DMS53 (cell line): ENCODE data around the gene BUB3.
"Not testable (repeated sequence)": the region's sequence is repeated elsewhere in the genome, so short reads cannot be mapped to it uniquely, and the experiment has no call there.

Experiments used
- DNase-seq: peaks from one replicate; lab custom pipeline; 2025; lab: John Stamatoyannopoulos, UW

Gene BUB3

DNA sequence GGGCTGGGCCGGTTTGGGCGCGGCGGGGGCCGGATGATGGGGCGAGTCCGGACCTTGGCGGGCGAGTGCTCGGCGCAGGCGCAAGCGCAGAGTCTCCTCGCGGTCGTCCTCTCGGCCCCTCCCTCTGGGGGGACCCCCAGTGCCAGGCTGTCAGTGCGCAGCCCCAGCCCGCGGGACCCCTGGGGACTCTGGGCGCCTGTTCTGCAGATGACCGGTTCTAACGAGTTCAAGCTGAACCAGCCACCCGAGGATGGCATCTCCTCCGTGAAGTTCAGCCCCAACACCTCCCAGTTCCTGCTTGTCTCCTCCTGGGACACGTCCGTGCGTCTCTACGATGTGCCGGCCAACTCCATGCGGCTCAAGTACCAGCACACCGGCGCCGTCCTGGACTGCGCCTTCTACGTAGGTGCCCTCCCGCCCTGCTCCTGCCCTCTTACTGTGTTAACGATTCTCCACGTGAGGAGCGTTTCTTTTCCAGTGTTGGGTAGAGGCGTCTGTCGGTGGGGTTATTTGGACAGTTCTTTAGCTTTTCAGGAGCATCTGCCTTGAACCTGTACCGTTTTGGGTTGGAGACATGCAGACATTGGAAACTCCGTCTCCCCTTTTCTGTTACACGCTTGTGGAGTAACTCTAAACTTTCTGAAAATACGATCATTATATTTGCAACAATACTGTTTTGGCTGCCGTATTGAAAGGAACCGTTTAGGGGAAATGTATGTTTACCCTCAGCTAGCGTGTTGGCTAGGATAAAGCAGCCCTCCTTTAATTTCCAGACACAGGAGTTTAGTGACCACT, 706 bp downstream of the BUB3 start:
- peak; percentile 77 for DNase-seq

DNA sequence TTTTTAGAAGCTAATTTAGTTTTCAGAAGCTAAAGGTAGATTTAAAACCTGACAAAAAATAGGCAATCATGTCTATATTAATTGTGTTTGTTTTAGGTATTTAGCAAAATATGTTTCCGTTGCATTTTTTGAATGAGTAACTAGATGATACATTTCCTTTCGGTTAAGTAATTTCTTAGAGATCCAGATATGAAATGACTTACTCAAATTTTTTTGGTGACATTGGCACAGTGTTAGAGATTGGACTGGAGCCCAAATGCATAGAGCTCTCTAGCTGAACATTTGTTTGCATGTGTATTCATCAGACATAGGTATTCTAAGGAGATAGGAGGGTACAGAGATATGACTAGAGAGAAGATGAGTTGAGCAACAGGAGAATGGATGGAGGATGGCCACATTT, 1.9 kb downstream of the BUB3 start:
- DNase-seq, result no peak

DNA sequence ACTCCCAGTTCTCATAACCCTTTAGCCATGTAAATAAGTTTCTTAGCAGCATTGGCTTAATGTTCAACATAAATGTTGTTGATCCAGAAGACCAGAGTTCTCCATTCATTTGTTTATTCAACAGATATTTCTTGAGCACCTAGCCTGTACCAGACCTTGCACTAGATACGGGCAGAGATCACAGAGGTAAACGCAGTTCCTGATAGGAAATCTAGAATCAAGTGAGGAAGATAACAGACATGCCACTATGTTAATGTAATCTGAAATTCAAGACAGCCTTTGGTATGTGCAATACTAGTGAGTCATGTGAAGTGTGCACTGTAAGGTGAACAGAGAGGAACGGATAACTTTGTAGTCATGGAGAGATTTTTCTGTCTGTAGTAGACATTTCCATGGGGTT, 3.0 kb downstream of the BUB3 start:
- DNase-seq, result no peak

DNA sequence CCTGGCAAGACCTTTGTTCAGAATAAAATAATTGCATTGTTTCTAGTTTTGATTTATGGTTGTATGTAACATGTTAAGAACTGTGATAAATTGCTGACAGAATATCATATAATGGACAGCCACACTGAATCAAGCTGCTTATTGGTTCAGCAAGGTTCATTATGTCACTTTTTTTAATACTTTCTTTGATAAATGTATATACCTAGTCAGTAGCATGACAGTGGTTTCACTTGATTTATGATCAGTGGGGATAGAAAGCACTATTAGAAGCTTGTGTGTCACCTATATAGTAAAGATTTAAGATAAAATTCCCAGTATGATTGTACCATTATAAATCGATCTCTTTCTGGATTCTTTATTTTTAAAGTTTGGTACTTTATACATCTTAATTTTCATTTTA, 4.5 kb downstream of the BUB3 start:
- DNase-seq, result no peak

DNA sequence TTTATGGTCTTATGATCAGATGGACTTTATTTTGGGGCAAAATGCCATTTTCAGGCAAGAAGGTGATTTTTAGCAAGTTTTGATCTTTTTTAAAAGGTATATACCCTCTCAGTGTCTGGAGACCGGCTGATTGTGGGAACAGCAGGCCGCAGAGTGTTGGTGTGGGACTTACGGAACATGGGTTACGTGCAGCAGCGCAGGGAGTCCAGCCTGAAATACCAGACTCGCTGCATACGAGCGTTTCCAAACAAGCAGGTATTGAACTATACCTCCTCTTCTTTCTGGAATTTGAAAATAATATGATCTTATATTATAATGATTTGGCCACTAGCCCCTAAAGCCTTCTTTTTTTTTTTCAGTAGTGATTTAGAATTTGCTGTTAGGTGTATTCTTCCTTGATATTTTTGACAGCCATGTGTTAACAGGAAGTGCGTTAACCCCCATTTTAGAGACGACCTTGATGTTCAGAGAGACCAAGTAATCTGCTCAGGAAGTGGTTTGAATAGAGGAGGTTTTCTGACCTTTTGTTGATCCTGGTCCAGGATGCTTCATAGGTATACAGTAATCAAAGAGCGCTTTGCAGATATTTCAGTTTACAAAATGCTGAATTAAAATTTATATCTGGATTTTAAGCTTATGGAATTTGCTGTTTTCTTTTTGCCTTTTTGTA, 6.2 kb downstream of the BUB3 start:
- no peak for DNase-seq

- no peak for DNase-seq
Measured at GRCh38 chr10:123164319-123164718, 10.1 kb downstream of the BUB3 start.

DNA sequence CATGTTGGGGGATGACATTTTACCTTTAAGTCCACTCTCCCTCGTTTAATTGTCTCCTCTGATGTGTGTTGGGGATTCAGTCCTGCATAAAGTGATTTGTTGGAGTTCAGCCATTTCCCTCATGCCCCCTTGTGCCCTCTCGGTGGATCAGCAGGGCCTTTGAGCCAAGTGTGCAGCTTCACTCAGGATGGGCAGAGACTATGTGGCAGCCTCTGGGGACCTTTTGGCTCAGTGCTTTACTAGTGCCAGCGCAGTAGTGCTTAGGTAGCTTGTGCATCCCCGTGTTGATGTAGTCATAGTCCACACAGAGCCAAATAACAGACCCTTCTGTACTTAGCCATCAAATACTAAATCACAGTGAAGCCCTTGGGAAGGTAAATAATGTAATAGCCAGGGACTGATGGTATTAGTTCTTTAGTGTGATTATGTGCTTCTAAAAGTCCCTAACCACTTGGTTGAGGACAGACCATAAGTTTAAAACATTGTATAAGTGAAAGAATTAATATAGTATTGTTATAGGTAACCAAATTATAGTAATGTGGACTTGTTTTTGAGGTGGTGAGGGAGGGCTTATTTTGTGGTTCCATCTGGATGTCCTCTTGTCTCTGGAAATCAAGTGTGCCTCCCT, 11.4 kb downstream of the BUB3 start:
- no peak for DNase-seq

GRCh38 chr10:123166618-123167017, 12.4 kb downstream of the BUB3 start:
- no peak for DNase-seq

DNA sequence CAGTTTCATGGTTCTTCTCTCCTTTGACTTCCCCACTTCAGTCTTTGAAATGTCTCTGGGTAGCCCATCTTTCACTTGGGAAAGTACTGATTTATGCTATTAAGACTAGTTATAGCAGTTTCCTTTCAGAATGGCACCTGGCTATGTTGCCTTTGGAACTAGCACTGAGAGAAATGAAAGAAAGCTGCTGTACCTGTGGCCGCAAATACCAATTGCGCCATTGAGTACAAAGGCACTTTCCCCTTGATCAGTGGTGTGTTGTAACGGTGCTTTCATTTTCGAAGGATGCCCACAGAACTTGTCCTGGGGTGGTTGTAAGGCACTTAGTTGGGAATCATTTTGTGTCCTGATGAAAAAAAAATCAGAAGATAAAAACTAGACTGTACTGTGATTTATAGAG, 16.8 kb downstream of the BUB3 start:
- DNase-seq, result no peak

DNA sequence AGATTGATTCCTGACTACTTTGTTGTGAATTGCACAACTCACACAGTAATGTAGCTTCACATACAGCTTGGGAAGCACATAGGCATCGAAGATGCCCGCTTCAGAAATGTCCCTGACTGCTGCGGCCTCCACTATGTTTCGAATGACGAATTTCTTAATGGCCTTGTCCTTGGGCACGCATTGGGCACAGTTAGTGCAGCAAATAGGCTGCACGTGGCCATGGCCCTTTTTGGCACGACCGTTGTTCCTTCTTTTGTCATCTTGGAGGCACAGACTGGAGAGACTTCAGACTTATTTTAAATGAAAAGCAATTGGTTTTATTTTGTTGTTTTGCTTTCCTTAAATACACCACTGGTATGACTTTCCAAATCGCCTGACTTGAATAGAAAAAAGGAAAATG, 17.4 kb downstream of the BUB3 start:
- not testable (repeated sequence) for DNase-seq

GRCh38 chr10:123175389-123176387, 21.5 kb downstream of the BUB3 start:
- DNase-seq, result no peak

DNA sequence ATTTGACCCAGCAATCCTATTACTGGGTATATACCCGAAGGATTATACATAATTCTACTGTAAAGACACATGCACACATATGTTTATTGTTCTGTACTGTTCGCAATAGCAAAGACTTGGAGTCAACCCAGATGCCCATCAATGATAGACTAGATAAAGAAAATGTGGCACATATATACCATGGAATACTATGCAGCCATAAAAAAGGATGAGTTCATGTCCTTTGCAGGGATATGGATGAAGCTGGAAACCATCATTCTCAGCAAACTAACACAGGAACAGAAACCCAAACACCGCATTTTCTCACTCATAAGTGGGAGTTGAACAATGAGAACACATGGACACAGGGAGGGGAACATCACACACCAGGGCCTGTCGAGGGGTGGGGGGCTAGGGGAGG, 24.2 kb downstream of the BUB3 start:
- DNase-seq, result not testable (repeated sequence)

GRCh38 chr10:123180101-123181090, 26.2 kb downstream of the BUB3 start:
- DNase-seq, result no peak

GRCh38 chr10:123183724-123184123, 29.5 kb downstream of the BUB3 start:
- DNase-seq, result no peak

GRCh38 chr10:123187781-123188180, 33.6 kb downstream of the BUB3 start:
- no peak for DNase-seq

DNA sequence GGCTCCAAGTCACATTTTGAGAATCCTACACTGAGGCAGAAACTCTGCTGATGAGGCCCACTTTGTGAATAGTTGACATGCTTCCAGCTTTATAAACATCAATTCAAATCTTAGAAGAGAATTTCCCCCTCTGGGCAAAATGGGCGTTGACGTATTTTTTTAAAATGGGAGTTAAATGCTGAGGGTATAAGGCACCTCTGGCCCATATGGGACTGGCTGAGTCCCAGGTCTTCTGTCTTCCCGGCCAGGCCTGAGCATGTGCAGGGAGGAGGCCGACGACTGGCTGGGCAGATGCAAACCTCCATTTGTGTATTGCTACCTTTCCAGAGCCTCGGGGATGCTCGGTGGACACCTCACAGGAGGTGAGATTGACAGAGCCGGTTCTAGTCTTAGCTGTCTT, 37.7 kb downstream of the BUB3 start:
- no peak for DNase-seq

- DNase-seq, result no peak
Measured at GRCh38 chr10:123194056-123194455, 39.9 kb downstream of the BUB3 start.

DNA sequence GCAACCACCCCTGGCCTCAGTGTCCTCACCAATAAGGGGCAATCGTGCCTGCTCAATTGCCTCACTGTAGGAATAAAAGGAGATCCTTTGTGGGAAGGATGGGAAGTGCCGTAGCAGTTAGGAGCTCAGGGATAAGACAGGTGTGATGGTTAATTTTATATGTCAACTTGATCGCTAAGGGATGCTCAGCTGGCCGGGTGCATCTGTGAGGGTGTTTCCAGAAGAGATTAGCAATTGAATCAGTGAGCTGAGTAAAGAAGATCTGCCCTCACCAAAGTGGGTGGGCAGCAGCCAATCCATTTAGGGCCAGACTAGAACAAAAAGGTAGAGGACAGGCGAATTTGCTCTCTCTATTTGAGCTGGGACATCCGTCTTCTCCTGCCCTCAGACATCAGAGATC, 46.3 kb downstream of the BUB3 start:
- DNase-seq, result no peak

GRCh38 chr10:123202506-123202905, 48.3 kb downstream of the BUB3 start:
- DNase-seq, result peak; percentile 20

- DNase-seq, result peak; percentile 95
Measured at GRCh38 chr10:123203393-123204126, 49.4 kb downstream of the BUB3 start.
